ENCODE measurements around the gene USP31. TPM values are rescaled to one million over a fixed set of nuclear protein-coding genes. Genes with fewer than 3 reads are reported as not detected.
"Not testable (repeated sequence)": the region's sequence is repeated elsewhere in the genome, so short reads cannot be mapped to it uniquely, and the experiment has no call there.

Gene USP31
- total RNA-seq, 1 experiment from 2014 or later = 6.1 TPM

GRCh38 chr16:23156946-23157460 is 7.8 kb upstream of the USP31 start:
- no peak for DNase-seq (ENCODE audit: low read depth)

GRCh38 chr16:23156110-23156509 is 6.9 kb upstream of the USP31 start:
- DNase-seq (ENCODE audit: low read depth) = no peak

DNA sequence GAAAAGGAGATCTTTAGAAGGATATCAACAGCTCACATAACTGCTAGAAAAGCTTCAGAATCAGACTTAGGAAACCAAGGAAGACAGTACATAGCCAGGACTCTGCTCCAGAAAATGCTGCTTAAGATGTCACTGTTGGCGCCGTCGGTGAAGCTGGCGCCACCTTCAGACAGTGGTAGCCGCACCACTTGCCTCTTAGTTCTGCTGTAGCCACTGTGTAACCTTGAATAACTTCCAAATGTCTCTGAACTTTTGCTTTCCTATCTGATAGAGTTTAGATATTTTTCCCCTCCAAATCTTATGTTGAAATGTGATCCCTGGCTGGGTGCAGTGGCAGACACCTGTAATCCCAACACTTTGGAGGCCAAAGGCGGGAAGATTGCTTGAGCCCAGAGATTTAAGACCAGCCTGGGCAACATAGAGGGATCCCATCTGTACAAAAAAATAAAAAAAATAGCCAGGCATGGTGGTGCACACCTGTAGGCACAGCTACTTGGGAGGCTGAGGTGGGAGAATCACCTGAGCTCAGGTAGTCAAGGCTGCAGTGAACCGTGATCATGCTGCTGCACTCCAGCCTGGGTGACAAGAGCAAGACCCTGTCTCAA is 6.3 kb upstream of the USP31 start:
- no peak for DNase-seq (ENCODE audit: low read depth)

DNA sequence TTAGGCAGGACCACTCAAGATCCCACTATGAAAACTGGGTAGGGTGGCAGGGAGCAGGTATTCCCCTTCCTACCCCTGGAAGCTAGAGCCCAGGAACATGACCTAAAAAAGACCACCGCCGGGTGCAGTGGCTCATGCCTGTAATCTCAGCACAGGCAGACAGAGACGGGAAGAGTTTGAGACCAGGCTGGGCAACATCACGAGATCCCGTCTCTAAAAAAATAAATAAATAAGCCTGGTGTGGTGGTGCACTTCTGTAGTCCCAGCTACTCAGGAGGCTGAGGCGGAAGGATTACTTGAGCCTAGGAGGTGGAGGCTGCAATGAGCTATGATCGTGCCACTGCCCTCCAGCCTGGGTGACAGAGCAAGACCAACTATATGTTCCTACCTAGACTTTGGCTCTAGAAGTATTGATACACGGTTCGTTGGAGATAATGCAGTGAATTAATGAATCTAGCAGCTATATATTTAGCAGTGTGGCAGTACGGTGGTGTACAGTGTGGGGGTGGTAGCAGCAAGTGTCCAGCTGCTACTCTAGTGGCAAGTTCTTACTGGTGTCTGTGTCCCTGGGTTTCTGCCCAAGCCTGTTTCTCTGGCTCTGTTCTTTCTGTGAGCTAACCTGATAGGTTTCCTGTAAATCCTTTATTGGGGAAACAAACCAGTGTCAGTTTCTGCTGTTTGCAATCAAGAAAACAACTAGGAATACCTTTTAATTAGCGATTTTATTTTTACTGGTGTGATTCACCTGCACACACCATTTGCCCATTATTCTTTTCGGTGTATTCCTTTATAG is 3.3 kb upstream of the USP31 start:
- DNase-seq (ENCODE audit: low read depth) = no peak

DNA sequence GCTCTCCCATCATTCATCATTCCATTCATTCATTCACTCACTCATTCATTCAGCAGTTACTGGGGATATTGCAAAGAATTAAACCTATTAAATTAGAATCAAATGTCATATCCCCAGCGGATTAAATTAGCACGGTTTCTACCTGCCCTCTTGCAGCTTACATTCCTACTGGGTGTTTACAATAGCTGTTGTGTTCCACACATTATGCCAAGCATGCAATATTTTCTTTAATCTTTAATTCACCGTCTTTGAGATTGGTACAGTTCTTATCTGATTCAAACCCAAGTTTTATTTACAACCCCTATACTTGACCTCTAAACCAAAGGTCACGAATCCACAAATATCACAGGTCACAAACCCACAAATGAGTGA is 727 bp upstream of the USP31 start:
- DNase-seq (ENCODE audit: low read depth) = no peak

- DNase-seq (ENCODE audit: low read depth) = peak; percentile 17
Observed at GRCh38 chr16:23148513-23149266, 562 bp downstream of the USP31 start.

DNA sequence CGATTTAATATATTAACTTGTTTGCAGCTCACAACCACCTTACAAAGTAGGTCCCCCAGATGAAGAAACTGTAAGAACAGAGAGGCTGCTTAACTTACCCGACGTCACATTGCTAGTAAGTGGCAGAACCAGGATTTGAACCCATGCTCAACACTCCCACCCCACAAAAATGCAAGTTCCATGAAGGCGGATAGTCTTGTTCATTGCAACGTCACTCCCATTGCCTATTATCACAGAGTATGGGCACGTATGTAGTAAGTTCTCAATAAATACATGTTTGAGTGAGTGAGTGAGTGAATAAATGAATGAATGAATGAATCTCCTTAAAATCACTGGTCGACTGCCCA is 1.1 kb downstream of the USP31 start:
- DNase-seq (ENCODE audit: low read depth) = no peak

- no peak for DNase-seq (ENCODE audit: low read depth)
Observed at GRCh38 chr16:23147666-23148065, 1.6 kb downstream of the USP31 start.

GRCh38 chr16:23146877-23147601 is 2.2 kb downstream of the USP31 start:
- no peak for DNase-seq (ENCODE audit: low read depth)

- no peak for DNase-seq (ENCODE audit: low read depth)
Observed at GRCh38 chr16:23145608-23146007, 3.6 kb downstream of the USP31 start.

GRCh38 chr16:23145186-23145585 is 4.1 kb downstream of the USP31 start:
- no peak for DNase-seq (ENCODE audit: low read depth)

GRCh38 chr16:23144393-23144792 is 4.9 kb downstream of the USP31 start:
- not testable (repeated sequence) for DNase-seq (ENCODE audit: low read depth)

DNA sequence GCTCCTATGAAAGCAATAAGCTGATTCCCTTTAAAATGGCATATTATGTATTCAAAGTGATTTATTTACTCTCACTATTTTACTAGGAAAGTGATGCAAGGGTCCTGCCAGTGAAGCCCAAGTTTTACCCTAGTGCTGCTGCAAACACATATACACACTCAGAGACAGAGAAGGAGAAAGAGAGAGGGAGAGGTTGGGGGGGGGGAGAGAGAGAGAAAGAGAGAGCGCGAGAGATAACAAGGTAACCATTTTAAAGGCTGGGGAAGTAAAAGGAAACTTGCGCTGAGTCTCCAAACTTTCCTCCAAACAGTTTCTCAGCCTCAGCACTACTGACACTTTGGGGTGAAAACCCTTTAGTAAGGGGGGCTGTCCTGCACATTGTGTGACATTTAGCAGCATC is 5.9 kb downstream of the USP31 start:
- no peak for DNase-seq (ENCODE audit: low read depth)

DNA sequence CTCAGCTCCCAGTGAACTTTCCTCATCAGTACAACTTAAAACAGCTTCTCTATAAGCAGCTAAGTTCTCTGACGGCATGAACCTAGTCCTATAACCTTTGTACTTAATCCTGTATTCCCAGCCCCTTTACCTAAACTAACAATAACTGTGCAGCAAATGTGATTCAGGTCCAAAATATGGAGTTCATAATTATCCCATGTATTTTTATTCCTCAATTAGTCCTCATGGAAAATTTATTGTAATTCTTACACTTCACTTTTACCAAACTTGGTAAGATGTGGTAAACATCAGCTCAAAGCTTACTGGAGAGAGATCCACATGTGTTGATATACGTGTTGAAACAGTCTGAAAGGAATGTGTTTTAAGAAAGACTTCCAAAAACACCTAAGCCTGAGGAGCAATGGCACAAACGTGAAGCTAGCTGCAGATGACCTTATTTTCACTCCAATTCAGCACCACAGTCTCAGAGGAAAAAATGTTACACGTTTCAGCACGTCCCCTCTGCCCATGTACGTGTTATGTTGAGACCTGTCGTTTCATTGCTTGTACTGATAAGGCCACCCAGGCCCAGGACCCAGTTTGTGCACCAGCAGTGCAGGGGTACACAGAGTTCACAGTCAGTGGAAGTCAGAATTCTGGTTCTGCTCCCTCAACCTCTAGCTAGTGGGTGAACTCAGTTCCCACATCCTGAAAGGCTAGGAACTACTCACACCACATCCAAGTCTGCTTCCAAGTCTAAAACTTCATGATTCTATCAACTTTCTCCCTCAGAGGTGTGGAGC is 7.1 kb downstream of the USP31 start:
- no peak for DNase-seq (ENCODE audit: low read depth)

DNA sequence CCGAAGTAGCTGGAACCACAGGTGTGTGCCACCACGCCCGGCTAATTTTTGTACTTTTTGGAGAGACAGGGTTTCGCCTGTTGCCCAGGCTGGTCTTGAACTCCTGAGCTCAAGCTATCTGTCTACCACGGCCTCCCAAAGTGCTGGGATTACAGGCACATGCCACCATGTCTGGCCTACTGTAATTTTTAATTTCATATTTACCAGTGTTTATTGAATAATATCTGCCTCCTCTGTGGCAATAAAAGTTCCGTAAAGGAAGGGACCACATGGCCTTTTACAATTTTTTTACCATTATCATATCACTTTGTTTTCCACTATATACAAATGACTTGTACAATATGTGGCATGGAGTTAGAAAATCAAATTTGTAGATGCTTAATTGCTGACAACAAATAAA is 7.8 kb downstream of the USP31 start:
- no peak for DNase-seq (ENCODE audit: low read depth)

GRCh38 chr16:23141033-23141432 is 8.2 kb downstream of the USP31 start:
- no peak for DNase-seq (ENCODE audit: low read depth)

DNA sequence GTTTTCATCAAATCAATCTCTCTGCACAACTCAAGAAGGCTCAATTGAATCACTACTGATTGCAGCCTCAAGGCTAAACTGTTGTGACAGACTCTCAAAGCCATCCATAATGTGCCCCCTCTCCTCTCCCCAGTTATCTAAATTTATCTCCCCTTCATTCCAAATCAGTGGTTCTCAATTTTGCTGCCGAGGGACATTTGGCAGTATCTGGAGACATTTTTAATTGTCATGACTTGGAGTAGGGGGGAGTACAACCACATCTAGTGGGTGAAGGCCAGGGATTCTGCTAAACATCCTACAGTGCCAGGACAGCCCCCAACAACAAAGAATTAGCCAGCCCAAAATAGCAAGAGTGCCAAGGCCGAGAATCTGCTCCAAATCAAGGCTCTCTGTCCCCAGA is 9.1 kb downstream of the USP31 start:
- no peak for DNase-seq (ENCODE audit: low read depth)

GRCh38 chr16:23137818-23138217 is 11.4 kb downstream of the USP31 start:
- no peak for DNase-seq (ENCODE audit: low read depth)

DNA sequence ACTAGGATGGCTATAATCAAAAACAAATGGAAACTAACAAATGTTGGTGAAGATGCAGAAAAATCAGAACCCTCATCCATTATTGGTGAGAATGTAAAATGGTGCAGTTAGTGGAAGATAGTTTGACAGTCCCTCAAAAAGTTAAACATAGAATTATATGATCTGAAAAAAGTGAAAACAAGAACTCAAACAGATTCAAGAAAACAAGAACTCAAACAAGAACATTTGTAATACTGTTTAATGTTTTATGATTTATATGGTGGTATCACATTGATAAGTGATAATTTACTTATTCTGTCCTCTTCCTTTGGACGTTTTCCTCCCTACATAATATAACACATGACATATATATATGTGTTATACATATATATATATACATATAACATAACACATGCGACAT is 12.0 kb downstream of the USP31 start:
- no peak for DNase-seq (ENCODE audit: low read depth)

DNA sequence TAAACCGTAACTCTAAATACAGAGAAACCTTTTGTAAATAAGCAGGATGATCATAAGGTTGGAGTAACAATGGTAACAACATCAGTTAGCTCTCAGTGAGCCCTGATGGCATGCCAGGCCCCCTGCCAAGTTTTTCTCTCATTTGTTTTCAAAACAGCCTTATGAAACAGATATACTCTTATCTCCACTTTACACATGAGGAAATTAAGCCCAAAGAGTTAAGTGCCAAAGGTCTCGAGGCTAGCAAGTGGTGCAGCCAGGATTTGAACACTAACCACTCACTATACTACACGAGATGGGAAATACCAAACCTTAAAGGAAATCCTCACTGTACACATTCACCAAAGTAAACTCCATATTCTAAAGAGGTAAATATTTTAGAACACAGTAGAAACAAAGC is 15.0 kb downstream of the USP31 start:
- DNase-seq (ENCODE audit: low read depth) = no peak

Data from HT1080 (cell line).